Measurements from ENCODE around the gene GRM5.

The GRM5 gene

DNA sequence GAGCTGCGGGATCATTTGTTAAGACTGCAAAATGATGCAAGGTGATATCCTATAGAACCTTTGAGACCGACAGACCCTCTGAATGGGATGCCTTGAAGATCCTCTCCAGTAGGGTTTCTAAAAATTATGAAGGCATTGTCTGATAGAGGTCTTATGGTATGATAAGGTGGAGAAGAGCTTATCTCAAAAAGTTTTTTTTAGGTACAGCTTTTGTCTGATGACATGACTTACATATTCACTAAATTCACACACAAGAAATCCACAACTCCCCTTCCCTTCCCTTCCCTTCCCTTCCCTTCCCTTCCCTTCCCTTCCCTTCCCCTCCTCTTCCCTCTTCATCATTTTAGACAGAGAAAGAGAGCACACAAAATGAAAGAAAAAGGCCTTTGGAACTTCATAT, 609.8 kb downstream of the GRM5 start:
- ChIA-PET CTCF (no interaction called here), POLR2A (no interaction called here)
- H3K4me3 ChIP-seq (ENCODE audit: low read depth, low read length): no peak overlapping the region
- TF ChIP-seq, protein P1, sequence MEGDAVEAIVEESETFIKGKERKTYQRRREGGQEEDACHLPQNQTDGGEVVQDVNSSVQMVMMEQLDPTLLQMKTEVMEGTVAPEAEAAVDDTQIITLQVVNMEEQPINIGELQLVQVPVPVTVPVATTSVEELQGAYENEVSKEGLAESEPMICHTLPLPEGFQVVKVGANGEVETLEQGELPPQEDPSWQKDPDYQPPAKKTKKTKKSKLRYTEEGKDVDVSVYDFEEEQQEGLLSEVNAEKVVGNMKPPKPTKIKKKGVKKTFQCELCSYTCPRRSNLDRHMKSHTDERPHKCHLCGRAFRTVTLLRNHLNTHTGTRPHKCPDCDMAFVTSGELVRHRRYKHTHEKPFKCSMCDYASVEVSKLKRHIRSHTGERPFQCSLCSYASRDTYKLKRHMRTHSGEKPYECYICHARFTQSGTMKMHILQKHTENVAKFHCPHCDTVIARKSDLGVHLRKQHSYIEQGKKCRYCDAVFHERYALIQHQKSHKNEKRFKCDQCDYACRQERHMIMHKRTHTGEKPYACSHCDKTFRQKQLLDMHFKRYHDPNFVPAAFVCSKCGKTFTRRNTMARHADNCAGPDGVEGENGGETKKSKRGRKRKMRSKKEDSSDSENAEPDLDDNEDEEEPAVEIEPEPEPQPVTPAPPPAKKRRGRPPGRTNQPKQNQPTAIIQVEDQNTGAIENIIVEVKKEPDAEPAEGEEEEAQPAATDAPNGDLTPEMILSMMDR (IDR thresholded peaks at IDR 0.05; ENCODE audit: insufficient read depth, low read length, missing control alignments): no peak
- DNase-seq (ENCODE audit: low read depth, low spot score): no peak

DNA sequence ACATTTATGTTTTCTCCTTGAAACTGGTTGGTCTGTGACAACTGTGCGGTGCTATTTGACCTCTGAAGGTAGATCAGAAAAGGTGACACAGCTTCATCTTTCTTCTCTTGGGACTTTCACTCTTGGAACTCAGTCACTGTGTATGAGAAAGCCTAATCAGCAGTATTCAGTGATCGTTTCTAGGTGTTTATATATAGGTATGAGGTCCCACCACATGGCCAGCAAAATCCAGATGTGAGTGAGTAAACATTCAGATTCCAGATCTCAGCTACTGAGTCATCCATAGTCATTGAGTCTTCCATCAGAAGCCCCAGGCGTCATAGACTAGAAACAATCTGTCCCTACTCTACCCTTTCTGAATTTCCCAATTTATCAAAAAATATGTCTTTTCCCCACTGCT, 610.9 kb downstream of the GRM5 start:
- TF ChIP-seq, protein P1 (IDR thresholded peaks at IDR 0.05; ENCODE audit: insufficient read depth, low read length, missing control alignments): no peak
- H3K4me3 ChIP-seq (ENCODE audit: low read depth, low read length): no peak overlapping the region
- DNase-seq (ENCODE audit: low read depth, low spot score): no peak
- POLR2A ChIA-PET: no interaction called here
- CTCF ChIA-PET: no interaction called here

Data from AG04449 (cell line).